ENCODE measurements around the gene CATSPERE.
"Not testable (repeated sequence)": the region's sequence is repeated elsewhere in the genome, so short reads cannot be mapped to it uniquely, and the experiment has no call there.

The CATSPERE gene

DNA sequence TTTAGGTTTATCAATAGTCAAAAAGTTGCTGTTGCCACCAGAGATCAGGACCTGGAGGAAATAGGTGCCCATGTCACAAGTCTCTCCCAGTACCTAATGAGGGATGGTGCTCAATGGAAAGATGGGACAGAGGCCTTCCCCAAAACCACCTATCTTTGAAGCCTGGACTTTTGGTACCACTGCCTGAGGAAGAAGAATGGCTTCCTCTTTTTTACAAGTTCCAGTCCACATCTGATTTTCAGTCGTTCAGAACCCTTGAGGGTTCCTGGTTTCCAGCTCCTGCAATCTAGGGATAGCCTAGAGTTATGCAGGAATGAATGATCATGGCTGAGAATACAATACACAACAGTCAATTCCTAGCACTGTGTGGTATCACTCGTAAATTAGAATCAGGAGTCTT is 5.7 kb downstream of the CATSPERE start:
- Histone ChIP-seq H3K27ac (ENCODE audit: low read length) (no peak overlapping the region), H3K27me3 (ENCODE audit: control insufficient read depth, insufficient read depth, low read length) (no peaks in the 10 kb centered on the region), H3K4me1 (ENCODE audit: control insufficient read depth, insufficient read depth, low read length) (no peaks in the 10 kb centered on the region), H3K36me3 (ENCODE audit: control insufficient read depth, insufficient read depth, low read length) (no peaks in the 10 kb centered on the region), H3K4me3 (ENCODE audit: low read length) (no peak overlapping the region), H3K9me3 (ENCODE audit: control insufficient read depth, insufficient read depth, low read length) (no peaks in the 10 kb centered on the region)
- WGBS (ENCODE audit: insufficient coverage, insufficient read length), result no CpG with 5 or more reads among the region's 2 CpGs
- no peak for DNase-seq (ENCODE audit: low read depth, low spot score)

GRCh38 chr1:244473059-244473605 is 12.1 kb downstream of the CATSPERE start:
- no peaks in the 10 kb centered on the region for H3K36me3 ChIP-seq (ENCODE audit: control insufficient read depth, insufficient read depth, low read length)
- no peaks in the 10 kb centered on the region for H3K9me3 ChIP-seq (ENCODE audit: control insufficient read depth, insufficient read depth, low read length)
- H3K4me1 ChIP-seq (ENCODE audit: control insufficient read depth, insufficient read depth, low read length), result no peaks in the 10 kb centered on the region
- no peak overlapping the region for H3K4me3 ChIP-seq (ENCODE audit: low read length)
- no CpG with 5 or more reads among the region's 6 CpGs for WGBS (ENCODE audit: insufficient coverage, insufficient read length)
- no peaks in the 10 kb centered on the region for H3K27me3 ChIP-seq (ENCODE audit: control insufficient read depth, insufficient read depth, low read length)
- no peak for DNase-seq (ENCODE audit: low read depth, low spot score)
- H3K27ac ChIP-seq (ENCODE audit: low read length), result no peak overlapping the region

GRCh38 chr1:244484971-244485370 is 23.9 kb downstream of the CATSPERE start:
- not testable (repeated sequence) for H3K4me3 ChIP-seq (ENCODE audit: low read length); H3K27me3 ChIP-seq (ENCODE audit: control insufficient read depth, insufficient read depth, low read length); H3K27ac ChIP-seq (ENCODE audit: low read length); H3K4me1 ChIP-seq (ENCODE audit: control insufficient read depth, insufficient read depth, low read length); H3K9me3 ChIP-seq (ENCODE audit: control insufficient read depth, insufficient read depth, low read length); DNase-seq (ENCODE audit: low read depth, low spot score); H3K36me3 ChIP-seq (ENCODE audit: control insufficient read depth, insufficient read depth, low read length)
- no CpG with 5 or more reads among the region's 3 CpGs for WGBS (ENCODE audit: insufficient coverage, insufficient read length)

DNA sequence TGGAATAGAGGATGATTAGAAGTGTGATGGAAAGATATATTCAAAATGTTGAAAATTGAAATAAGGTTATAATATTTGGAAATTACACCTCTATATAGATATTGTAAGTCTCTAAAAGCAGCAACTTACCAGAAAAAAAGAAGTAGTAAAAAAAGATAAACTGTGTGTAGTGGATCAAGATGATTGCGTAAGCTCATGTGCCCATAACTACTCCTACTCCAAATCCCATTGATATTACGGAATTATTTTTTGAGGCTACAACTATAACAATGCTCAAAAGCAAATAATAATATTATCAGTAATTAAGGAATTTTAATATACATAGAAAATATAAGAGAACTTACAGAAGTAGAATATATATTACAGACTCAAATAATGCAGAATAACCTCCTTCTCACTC is 33.6 kb downstream of the CATSPERE start:
- no peaks in the 10 kb centered on the region for H3K4me1 ChIP-seq (ENCODE audit: control insufficient read depth, insufficient read depth, low read length)
- DNase-seq (ENCODE audit: low read depth, low spot score), result no peak
- H3K4me3 ChIP-seq (ENCODE audit: low read length), result no peak overlapping the region
- H3K27ac ChIP-seq (ENCODE audit: low read length), result no peak overlapping the region
- H3K9me3 ChIP-seq (ENCODE audit: control insufficient read depth, insufficient read depth, low read length), result no peaks in the 10 kb centered on the region
- no peaks in the 10 kb centered on the region for H3K27me3 ChIP-seq (ENCODE audit: control insufficient read depth, insufficient read depth, low read length)
- no peaks in the 10 kb centered on the region for H3K36me3 ChIP-seq (ENCODE audit: control insufficient read depth, insufficient read depth, low read length)
- no CpG with 5 or more reads among the region's 2 CpGs for WGBS (ENCODE audit: insufficient coverage, insufficient read length)

GRCh38 chr1:244496186-244496585 is 35.1 kb downstream of the CATSPERE start:
- H3K27me3 ChIP-seq (ENCODE audit: control insufficient read depth, insufficient read depth, low read length), result no peaks in the 10 kb centered on the region
- no CpG with 5 or more reads among the region's 1 CpG for WGBS (ENCODE audit: insufficient coverage, insufficient read length)
- H3K36me3 ChIP-seq (ENCODE audit: control insufficient read depth, insufficient read depth, low read length), result no peaks in the 10 kb centered on the region
- no peak overlapping the region for H3K27ac ChIP-seq (ENCODE audit: low read length)
- no peak for DNase-seq (ENCODE audit: low read depth, low spot score)
- no peak overlapping the region for H3K4me3 ChIP-seq (ENCODE audit: low read length)
- no peaks in the 10 kb centered on the region for H3K9me3 ChIP-seq (ENCODE audit: control insufficient read depth, insufficient read depth, low read length)
- H3K4me1 ChIP-seq (ENCODE audit: control insufficient read depth, insufficient read depth, low read length), result no peaks in the 10 kb centered on the region

GRCh38 chr1:244497805-244498204 is 36.7 kb downstream of the CATSPERE start:
- Histone ChIP-seq H3K4me1 (ENCODE audit: control insufficient read depth, insufficient read depth, low read length) (no peaks in the 10 kb centered on the region), H3K9me3 (ENCODE audit: control insufficient read depth, insufficient read depth, low read length) (no peaks in the 10 kb centered on the region), H3K4me3 (ENCODE audit: low read length) (no peak overlapping the region), H3K27me3 (ENCODE audit: control insufficient read depth, insufficient read depth, low read length) (no peaks in the 10 kb centered on the region), H3K36me3 (ENCODE audit: control insufficient read depth, insufficient read depth, low read length) (no peaks in the 10 kb centered on the region), H3K27ac (ENCODE audit: low read length) (no peak overlapping the region)
- no CpG with 5 or more reads among the region's 1 CpG for WGBS (ENCODE audit: insufficient coverage, insufficient read length)
- no peak for DNase-seq (ENCODE audit: low read depth, low spot score)

DNA sequence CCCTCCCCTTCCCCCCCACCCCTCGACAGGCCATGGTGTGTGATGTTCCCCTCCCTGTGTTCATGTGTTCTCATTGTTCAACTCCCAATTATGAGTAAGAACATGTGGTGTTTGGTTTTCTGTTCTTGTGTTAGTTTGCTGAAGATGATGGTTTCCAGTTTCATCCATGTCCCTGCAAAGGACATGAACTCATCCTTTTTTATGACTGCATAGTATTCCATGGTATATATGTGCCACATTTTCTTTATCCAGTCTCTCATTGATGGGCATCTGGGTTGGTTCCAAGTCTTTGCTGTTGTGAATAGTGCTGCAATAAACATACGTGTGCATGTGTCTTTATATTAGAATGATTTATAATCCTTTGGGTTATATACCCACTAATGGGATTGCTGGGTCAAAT is 38.4 kb downstream of the CATSPERE start:
- DNase-seq (ENCODE audit: low read depth, low spot score); H3K36me3 ChIP-seq (ENCODE audit: control insufficient read depth, insufficient read depth, low read length); H3K27ac ChIP-seq (ENCODE audit: low read length); H3K9me3 ChIP-seq (ENCODE audit: control insufficient read depth, insufficient read depth, low read length); H3K4me3 ChIP-seq (ENCODE audit: low read length); H3K4me1 ChIP-seq (ENCODE audit: control insufficient read depth, insufficient read depth, low read length); H3K27me3 ChIP-seq (ENCODE audit: control insufficient read depth, insufficient read depth, low read length): not testable (repeated sequence)
- no CpG with 5 or more reads among the region's 2 CpGs for WGBS (ENCODE audit: insufficient coverage, insufficient read length)

GRCh38 chr1:244500515-244500914 is 39.4 kb downstream of the CATSPERE start:
- H3K27me3 ChIP-seq (ENCODE audit: control insufficient read depth, insufficient read depth, low read length); DNase-seq (ENCODE audit: low read depth, low spot score); H3K27ac ChIP-seq (ENCODE audit: low read length); H3K4me1 ChIP-seq (ENCODE audit: control insufficient read depth, insufficient read depth, low read length); H3K36me3 ChIP-seq (ENCODE audit: control insufficient read depth, insufficient read depth, low read length); H3K4me3 ChIP-seq (ENCODE audit: low read length); H3K9me3 ChIP-seq (ENCODE audit: control insufficient read depth, insufficient read depth, low read length): not testable (repeated sequence)
- WGBS (ENCODE audit: insufficient coverage, insufficient read length), result no CpG with 5 or more reads among the region's 4 CpGs

- no peak overlapping the region for H3K27ac ChIP-seq (ENCODE audit: low read length)
- no peaks in the 10 kb centered on the region for H3K27me3 ChIP-seq (ENCODE audit: control insufficient read depth, insufficient read depth, low read length)
- WGBS (ENCODE audit: insufficient coverage, insufficient read length), result no CpG with 5 or more reads among the region's 3 CpGs
- no peaks in the 10 kb centered on the region for H3K9me3 ChIP-seq (ENCODE audit: control insufficient read depth, insufficient read depth, low read length)
- H3K4me3 ChIP-seq (ENCODE audit: low read length), result no peak overlapping the region
- H3K4me1 ChIP-seq (ENCODE audit: control insufficient read depth, insufficient read depth, low read length), result no peaks in the 10 kb centered on the region
- H3K36me3 ChIP-seq (ENCODE audit: control insufficient read depth, insufficient read depth, low read length), result no peaks in the 10 kb centered on the region
- no peak for DNase-seq (ENCODE audit: low read depth, low spot score)
Observed at GRCh38 chr1:244502630-244503029, 41.6 kb downstream of the CATSPERE start.

- H3K4me1 ChIP-seq (ENCODE audit: control insufficient read depth, insufficient read depth, low read length), result no peaks in the 10 kb centered on the region
- no peak overlapping the region for H3K27ac ChIP-seq (ENCODE audit: low read length)
- H3K36me3 ChIP-seq (ENCODE audit: control insufficient read depth, insufficient read depth, low read length), result no peaks in the 10 kb centered on the region
- H3K27me3 ChIP-seq (ENCODE audit: control insufficient read depth, insufficient read depth, low read length), result no peaks in the 10 kb centered on the region
- no CpG with 5 or more reads among the region's 5 CpGs for WGBS (ENCODE audit: insufficient coverage, insufficient read length)
- DNase-seq (ENCODE audit: low read depth, low spot score), result no peak
- H3K4me3 ChIP-seq (ENCODE audit: low read length), result no peak overlapping the region
- H3K9me3 ChIP-seq (ENCODE audit: control insufficient read depth, insufficient read depth, low read length), result no peaks in the 10 kb centered on the region
Observed at GRCh38 chr1:244513493-244513892, 52.4 kb downstream of the CATSPERE start.

DNA sequence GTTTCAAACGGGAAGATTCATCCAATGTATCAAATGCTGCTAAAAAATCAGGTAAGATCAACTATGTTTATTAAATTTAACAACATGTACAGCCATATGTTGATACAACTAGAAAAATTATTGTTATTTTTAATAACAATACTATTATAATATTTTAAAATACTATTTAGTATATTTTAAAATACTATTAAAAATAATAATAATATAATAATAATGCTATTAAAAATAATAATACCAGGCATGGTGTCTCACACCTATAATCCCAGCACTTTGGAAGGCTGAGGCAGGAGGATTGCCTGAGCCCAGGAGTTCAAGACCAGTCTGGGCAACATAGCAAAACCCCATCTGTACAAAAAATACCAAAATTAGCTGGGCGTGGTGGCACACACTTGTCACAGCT is 54.6 kb downstream of the CATSPERE start:
- Histone ChIP-seq H3K9me3 (ENCODE audit: control insufficient read depth, insufficient read depth, low read length) (no peaks in the 10 kb centered on the region), H3K36me3 (ENCODE audit: control insufficient read depth, insufficient read depth, low read length) (no peaks in the 10 kb centered on the region), H3K4me3 (ENCODE audit: low read length) (no peak overlapping the region), H3K4me1 (ENCODE audit: control insufficient read depth, insufficient read depth, low read length) (no peaks in the 10 kb centered on the region), H3K27ac (ENCODE audit: low read length) (no peak overlapping the region), H3K27me3 (ENCODE audit: control insufficient read depth, insufficient read depth, low read length) (no peaks in the 10 kb centered on the region)
- DNase-seq (ENCODE audit: low read depth, low spot score), result no peak
- no CpG with 5 or more reads among the region's 2 CpGs for WGBS (ENCODE audit: insufficient coverage, insufficient read length)

All from iPS DF 6.9 (cell line).